NCI-H510A treated with DMSO at 0.1 percent for 48 hours (cell line): ENCODE measurements around the gene MRPL36.

ENCODE experiments used
- DNase-seq: peaks from one replicate; lab custom pipeline; 2025; lab: John Stamatoyannopoulos, UW

The MRPL36 gene

DNA sequence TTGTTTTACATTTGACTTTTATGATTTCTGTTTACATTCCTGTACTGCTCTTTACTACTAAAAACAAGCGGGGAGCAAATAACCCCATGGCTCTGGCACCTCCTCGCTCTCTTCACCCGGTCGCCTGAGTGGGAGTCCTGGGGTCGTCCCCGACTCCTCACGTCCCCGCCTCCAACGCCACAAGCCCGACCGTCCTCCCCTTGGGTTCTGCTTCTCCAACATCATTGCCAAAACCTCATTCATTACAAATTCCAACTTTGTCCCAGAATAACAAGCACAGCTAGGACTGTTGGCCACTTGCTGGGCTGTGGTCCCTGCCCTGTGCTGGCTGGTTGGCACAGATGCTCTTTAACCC is 35.1 kb downstream of the MRPL36 start:
- DNase-seq = no peak

DNA sequence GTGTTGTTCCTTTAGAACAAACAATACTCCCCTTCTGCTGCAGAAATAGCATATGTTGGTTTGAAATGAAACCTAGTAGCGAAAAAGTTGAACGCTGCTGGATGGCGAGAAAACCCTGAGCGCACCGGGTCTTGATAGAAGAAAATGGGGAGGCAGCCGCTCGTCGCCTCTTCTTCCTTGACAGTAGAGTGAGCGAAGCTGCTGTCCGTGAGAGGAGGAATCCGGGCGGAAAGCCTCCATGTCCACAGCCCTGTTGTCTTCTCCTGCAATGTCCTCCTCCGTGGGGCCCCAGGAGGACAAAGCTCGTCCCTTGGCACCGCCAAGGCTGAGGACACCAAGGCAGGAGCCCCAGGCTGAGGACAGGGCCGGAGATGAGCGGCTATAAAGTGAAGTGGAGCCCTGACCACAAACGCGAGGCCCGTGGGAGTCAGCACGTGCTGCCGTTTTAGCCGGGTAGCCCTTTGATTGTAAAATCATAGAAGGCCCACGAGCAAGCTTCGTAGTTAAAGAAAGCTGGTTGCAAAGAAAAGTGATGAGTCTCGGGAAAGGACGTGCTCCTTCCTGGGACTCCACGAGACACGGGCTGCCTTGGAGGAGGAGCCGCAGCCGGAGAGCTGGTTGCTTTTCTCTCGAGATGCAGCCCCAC is 35.6 kb downstream of the MRPL36 start:
- DNase-seq = no peak

DNA sequence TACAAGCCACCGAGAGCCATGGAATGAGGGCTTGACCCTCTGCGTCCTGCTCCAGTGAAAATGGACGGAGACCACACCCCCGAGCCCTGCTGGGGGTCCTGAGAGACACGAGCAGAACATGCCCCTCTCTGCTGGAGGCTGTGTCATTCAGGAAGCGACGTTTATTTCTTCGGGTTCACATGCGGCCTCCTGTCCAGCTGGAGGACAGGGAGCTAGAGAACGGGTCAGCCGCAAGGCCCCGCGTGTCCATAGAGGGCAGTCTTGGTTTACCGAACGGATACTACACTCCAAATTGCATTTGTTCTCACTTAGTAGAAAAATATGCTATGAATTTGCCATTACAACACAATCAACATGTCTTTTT is 36.1 kb downstream of the MRPL36 start:
- no peak for DNase-seq

DNA sequence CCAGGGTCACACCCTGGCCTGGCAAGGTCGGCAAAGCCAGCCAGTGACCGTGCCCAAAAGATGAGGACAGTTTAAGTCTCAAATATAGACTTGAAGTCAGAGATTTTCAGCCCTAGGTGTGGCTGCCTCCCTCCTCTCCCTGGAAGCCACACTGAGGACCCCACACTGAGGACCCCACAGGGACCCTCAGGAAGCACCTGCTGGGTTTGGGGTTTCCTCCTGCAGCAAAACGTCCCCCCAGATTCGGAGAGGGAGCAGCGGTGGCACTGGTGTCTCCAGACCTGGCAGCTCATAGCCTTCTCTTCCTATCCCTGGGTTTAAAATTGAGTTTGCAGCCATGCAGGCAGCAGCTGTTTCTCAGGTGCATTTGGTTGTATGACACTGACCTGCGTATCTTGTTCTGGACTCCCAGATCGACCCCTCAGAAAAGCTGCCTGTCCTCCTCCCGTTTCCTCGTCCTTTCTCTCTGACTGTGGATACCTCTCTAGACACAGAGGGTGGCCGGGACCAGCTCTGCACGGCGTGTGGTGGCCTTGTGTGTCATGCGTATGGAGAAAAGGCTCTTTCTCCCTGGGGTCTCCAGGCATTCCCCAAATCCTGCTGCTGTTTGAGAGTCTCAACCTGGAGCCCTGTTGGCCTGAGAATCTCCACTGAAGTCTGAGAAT is 36.6 kb downstream of the MRPL36 start:
- no peak for DNase-seq

DNA sequence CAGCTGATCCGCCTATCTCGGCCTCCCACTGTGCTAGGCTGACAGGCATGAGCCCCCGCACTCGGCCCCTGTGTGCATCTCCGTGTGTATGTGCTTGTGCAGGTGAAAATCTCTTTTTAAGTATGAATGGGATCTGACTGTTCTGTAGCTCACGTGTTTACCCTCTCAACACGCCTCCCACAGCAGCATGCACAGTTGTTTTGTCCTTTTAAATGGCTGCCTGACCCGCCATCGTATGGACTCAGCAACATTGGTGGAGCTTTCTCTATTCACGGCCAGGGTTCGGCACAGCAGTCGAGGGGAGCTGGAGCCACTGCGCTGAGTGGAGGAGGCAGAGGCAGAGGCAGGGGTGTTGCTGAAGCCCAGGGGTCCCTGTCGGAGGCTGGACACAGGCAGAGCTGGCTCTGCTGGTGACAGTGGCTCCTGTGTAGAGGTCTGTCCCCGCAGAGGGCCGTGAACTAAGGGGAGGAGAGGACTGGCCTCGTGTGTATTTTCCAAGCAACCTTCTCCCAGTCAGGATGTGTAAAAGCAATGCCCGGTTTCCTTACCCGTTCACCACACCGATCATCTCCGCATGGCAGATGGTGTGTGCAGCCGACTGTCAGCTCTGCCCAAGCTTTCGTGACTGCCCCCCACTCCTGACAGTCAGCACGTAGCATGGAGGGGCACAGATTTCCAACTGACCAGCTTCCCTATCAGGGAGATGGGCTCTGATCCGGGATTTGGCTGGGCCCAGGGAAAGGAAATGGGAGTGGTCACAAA is 37.3 kb downstream of the MRPL36 start:
- DNase-seq = no peak

DNA sequence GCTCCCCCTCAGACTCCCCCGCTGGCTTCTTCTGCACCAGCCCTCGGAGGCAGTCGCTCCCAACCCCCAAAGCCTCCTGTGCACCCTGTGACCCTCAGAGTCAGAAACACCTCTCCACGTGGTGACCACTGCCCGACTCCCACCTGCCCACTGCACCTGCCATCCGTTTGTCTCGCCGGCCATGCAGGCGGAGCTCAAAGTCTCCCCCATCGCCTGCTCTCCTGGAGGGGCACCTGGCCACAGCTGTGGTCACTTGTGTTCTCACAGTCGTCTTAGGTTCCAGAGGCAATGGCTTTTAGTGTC is 38.2 kb downstream of the MRPL36 start:
- DNase-seq = no peak

DNA sequence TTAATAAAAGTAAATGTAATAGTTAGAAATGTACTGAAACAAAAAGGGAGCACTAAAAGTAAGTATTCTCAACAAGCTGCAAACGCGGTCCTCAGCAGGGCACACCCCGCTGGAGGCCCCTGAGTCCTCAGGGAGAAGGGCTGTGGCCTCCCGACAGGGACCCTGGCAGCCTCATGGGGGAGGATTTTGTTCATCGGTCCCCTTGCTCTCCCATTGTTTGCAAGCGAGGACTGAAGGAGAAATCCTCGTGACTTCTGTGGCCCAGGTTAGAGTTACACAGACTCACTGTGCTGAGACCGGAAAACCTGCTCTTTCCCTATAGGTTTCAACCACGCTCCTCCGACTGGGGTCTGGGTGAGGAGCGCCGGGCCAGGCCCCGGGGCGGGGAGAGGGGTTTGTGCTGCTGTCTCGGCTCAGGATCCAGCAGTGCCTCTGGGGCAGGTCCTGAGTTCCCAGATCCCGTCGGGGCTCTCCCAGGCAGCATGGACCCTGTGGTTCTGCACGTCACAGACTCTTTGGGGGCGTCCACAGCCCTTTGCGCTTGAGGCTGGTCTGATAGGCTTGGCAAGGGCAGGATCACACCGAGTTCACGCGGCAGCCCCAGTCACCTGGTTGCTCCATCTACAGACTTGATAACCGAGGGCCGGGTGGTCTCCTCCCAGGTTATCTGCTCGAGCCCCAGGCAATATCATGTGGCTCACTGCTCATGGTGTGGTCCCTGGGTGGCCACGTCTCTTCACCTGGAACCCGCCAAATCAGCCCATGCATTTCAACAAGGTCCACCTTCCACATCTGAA is 38.8 kb downstream of the MRPL36 start:
- no peak for DNase-seq

DNA sequence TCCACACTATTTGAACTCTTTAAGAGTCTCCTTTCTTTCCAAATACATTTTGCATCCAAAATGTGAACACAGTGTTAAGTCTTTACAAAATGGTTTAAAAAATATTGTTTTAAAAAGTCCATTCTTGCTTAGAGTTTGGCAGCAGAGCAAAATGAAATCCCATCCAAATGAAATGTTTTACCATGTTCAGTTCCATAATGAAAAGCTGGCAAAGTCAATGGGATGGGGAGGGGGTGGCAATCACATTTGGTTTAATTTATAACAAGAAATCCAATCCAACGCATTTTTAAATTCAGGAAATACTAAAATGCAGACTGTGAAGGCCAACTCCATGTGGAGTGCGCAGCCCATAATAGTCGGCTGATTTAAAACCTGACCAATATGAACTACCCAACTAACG is 39.4 kb downstream of the MRPL36 start:
- no peak for DNase-seq

DNA sequence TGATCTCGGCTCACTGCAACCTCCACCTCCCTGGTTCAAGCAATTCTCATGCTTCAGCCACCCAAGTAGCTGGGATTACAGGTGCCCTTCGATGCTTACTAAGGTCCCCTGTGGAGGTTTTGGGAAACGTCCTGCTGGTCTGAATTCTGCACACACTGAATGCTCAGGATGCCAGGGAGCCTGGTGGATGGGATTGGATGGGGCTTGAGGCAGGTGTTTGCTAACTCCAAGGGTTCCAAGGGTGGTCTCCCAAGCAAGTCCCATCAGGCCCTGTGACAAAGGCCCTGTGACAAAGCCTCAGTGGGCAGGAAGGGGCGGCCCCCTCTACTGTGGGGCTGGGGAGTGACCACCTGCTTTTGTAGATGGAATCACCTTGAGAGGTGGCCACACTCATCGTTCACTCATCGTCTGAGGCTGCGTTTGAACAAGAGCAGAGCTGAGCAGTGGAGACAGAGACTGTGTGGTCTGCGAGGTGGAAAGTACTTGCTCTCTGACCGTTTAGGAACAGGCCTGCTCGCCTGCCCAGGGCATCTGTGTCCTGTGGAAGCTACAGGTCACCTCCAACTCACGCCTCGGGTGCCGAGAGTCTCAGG is 40.2 kb downstream of the MRPL36 start:
- no peak for DNase-seq

DNA sequence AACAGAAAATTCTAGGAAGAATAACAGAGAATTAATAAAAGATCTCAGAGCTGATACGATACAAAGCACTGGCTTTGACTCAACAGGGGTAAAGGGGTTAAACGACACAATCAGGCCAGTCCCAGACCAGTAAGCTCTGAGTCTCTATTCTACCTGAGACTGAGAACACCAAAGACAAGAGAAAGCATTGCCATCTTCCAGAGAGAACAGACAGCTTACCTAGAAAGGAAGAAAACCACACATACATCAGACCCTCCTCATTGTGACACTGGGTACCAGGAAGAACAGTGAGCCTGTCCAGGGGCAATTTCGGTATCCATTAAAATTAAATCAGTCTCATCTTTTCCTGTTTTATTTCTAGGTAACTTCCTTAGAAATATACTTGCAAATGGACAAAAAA is 41.1 kb downstream of the MRPL36 start:
- DNase-seq = no peak

DNA sequence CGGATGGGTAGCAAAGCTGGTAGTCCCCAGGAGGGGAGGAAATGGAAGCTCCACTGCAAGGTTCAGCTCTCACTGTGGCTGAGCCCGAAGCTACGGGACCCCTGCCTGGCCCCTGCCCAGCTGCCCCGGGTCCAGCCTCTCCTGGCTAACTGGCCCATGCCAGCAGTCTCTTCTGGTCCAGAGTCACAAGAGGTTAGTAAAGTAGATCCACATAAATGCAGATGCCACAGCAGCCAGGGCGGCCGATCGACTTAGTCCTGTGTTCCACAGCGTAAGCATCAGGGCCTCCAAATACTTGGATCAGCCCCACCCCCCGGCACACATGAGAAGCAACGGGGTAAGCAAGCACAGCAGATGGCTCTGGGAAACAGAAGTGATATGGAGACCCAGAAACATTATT is 42.1 kb downstream of the MRPL36 start:
- no peak for DNase-seq

DNA sequence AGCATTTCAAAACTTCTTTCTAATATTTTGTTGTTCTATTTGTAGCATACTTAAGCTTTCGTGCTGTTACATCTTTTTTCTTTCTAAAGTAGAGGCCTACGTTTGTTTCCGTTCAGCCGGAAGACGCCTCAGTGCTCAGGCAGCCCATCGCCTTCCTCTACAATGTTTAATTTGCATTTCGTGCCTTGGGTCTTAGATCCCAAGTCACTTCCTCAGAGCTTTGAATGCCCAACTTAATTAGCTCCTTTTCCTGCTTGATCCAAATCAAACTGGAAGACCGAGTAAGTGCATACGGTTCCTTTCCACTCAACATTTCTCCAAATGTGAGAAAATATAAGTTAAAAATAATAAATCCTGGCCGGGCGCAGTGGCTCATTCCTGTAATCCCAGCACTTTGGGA is 43.2 kb downstream of the MRPL36 start:
- DNase-seq = no peak

DNA sequence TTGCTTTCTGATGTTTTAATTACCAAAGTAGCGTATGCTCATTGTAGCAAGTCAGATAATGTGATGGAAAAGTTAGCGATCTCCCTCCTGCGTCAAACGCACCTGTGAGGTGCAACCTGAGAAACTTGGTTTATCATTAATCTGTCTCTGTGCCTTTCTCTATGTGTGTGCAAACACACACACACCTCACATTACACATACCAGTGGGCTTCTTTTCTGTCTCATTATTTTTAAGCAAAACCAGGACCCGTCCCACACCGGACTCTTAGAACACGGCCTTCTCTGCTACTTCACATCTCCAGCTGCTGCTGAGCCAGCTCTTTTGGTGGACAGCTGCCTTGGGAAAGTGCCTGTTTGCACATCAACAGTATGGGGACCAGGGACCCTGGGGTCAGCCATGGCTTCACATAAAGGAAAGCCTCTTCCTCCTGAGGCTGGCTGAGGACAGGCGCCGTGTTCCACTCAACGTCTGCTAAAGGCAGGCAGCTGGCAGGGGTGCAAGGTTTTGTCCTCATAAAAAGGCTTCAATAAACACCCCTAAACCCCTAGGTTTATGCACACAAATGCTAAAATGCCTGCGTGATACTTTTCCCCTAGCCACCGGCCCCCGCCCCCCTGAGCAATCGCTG is 44.2 kb downstream of the MRPL36 start:
- no peak for DNase-seq

DNA sequence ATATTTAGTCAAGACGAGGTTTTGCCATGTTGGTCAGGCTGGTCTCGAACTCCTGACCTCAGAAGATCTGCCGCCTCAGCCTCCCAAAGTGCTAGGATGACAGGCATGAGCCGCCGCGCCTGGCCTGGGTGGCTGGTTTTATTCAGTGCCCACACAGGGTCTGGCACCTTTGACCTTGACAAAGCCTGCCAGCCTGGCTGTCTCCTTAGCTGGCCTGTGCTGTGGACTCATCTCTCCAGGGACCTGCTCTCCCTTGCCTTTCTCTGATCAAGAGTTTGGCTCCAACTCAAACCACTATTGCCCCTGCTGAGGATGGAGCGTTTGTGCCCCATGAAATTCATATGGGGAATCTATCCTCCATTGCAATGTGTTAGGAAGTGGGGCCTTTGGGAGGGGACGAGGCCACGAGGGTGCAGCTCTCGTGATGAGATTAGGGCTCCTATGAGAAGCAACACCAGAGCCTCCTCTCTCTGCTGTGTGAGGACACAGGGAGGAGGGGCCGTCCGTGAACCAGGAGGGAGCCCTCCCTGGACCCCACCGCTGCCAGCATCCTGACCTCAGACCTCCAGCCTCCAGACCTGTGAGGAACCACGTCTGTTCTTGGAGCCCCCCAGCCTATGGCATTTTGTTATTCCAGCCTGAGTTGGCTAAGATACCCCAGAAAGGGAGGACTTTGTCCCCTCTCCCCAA is 45.0 kb downstream of the MRPL36 start:
- DNase-seq = no peak

DNA sequence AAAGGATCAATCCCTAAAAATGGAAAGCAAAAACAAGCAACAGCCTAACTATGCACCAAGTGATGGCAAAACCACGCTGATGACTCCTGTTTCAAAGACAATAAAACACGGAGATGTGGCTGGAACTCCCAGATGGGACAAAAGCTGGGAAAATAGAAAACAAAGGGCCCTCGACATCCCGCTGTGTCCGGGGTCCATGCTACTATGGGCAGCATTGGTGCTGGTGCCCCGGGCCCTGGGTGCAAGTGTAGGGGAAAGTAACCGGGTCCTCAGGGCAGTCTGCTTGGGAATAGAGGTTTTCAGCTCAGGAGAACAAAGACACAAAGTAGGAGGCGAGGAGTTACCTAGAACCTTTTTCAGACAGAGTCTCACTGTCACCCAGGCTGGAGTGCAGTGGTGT is 46.1 kb downstream of the MRPL36 start:
- DNase-seq = no peak

DNA sequence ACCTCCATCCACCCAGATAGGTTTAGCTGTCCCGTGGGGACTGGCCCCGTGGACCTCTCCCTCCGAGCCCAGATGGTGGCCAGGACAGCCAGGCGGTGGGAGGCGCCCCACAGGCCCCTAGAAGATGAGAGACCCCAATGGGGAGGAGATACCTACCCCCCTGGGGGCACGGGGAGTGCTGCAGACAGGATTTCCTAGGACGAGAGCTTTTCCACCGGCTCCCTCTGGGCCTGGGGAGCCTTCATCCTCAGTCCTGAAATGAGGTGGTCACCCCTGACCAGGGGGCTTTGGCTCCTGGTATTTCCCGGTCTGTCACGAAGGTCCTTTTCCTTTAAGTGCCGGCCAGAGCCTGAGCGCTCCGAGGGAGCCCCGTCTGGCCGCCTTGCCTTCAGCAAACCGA is 46.8 kb downstream of the MRPL36 start:
- no peak for DNase-seq

DNA sequence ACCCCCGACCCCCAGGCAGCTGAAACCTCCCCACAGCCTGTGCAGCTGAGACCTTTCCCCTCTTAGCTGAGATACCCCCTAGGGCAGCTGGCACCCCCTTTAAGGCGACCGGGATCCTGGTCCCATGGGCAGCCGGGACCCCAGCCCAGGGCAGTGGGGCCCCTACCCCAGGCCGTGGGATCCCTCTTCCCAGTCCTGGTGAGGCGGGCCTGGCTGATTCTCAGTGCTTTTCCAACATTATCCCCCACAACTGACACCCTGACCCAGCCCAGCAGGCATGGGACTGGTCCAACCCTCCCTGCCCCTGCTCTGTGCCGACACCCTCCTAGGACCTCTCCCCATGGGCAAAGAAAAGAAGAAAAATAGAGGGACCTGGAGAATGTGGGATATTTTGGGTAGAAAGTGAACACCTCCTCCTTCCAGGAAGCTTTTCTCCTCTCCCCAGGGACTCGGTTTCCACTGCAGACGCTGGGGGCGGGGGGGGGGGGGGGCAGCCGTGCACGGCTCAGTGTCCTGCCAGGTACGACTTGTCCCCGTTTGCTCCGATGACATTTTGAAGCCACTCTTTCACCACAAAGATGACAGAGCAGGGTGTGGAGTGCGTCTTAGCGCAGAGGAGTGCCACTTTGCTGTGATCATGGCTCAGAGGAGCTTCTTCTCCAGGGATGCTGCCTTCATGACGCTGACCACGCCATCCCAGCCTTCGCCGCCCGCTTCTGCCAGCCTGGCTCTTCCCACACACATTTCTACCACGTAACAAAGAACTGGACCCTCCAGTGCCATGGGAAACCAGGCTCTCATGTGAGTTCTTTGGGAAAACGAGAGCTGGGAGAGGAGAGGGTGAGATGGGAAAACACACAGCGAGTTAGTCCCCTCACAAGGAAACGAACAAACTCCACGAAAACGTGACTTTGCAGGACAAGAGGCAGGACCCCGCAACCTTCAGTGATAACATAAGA is 47.5 kb downstream of the MRPL36 start:
- no peak for DNase-seq

DNA sequence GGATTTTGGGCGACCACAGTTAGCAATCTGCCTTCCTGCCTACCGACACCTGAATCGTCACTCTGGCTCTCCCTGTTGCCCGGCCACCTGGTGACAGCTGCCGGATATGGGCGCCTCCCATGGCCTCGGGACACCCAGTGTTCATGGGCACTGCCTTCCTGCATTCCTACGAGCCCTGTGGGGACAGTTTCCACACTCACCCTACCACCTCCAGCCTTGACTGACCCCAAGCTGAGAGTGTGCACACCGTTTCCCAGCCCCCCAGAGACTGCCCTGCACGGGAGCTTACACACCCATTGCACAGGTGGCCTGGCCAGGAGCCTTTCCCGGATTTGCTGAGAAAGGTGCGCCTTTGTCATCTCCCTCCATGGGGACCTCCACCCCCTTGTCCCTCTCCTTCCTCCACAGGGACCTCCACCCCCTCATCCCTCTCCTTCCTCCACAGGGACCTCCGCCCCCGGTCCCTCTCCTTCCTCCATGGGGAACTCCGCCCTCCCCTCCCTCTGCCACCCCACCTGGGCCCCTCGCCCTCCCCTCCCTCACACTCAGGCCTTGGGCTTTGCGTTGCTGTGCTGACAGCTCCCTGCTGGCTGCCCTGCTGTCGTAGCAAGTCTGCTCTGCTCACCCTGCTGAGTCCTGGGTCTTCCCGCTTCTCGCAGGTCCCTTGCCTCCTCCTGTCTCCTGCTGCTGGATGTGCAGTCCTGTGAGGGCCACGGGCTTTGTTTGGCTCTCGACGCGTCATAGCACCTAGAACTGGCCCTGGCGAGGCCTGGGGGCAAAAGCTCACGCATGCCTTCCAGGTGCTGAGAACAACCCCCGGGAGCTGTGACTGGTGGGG is 48.4 kb downstream of the MRPL36 start:
- DNase-seq = no peak

DNA sequence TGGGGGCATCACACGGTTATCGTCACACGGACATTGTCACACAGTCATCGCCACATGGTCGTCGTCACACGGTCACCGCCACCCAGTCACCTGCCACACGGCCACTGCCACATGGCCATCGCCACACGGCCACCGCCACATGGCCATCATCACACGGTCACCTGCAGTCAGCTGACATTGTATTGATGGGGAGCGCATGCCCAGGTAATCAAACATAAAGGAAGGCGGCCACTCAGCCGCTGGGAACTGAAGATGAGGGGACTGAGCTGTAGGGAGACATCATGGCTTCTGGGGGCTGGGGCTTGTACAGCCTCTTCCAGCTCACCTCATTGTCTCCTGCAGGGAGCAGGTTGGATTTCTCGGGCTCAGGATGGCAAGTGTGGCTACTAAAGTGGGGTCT is 49.2 kb downstream of the MRPL36 start:
- DNase-seq = no peak
